ENCODE results near the gene ZNF587B.
"Not testable (repeated sequence)": the region's sequence is repeated elsewhere in the genome, so short reads cannot be mapped to it uniquely, and the experiment has no call there.

The ZNF587B gene

GRCh38 chr19:57888560-57889231 lies 58.6 kb downstream of the ZNF587B start, which contains the start of gene ZNF814:
Gene ZNF814, minus strand, starts transcription at chr19:57889037. Its CDS starts 235 bp downstream, at chr19:57888802.
- TF ChIP-seq, protein P1, sequence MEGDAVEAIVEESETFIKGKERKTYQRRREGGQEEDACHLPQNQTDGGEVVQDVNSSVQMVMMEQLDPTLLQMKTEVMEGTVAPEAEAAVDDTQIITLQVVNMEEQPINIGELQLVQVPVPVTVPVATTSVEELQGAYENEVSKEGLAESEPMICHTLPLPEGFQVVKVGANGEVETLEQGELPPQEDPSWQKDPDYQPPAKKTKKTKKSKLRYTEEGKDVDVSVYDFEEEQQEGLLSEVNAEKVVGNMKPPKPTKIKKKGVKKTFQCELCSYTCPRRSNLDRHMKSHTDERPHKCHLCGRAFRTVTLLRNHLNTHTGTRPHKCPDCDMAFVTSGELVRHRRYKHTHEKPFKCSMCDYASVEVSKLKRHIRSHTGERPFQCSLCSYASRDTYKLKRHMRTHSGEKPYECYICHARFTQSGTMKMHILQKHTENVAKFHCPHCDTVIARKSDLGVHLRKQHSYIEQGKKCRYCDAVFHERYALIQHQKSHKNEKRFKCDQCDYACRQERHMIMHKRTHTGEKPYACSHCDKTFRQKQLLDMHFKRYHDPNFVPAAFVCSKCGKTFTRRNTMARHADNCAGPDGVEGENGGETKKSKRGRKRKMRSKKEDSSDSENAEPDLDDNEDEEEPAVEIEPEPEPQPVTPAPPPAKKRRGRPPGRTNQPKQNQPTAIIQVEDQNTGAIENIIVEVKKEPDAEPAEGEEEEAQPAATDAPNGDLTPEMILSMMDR (IDR thresholded peaks at IDR 0.05; ENCODE audit: low read depth, low read length) = no peak
- H3K4me3 ChIP-seq (replicated peaks in 1 of 2; ENCODE audit: low read depth in 2 of 2, low read length in 2 of 2) = peak within 1 kb of the TSS; percentile 91 to 97
- peak; percentile 90 to 92 for DNase-seq (ENCODE audit: low read depth in 2 of 2)

GRCh38 chr19:57890706-57891105 lies 60.6 kb downstream of the ZNF587B start:
- not testable (repeated sequence) for H3K4me3 ChIP-seq (replicated peaks in 1 of 2; ENCODE audit: low read depth in 2 of 2, low read length in 2 of 2)
- peak; percentile 59 to 65 for DNase-seq (ENCODE audit: low read depth in 2 of 2)

All from cardiac fibroblast (primary cell).